ENCODE data around the gene MAGI2.

DNA sequence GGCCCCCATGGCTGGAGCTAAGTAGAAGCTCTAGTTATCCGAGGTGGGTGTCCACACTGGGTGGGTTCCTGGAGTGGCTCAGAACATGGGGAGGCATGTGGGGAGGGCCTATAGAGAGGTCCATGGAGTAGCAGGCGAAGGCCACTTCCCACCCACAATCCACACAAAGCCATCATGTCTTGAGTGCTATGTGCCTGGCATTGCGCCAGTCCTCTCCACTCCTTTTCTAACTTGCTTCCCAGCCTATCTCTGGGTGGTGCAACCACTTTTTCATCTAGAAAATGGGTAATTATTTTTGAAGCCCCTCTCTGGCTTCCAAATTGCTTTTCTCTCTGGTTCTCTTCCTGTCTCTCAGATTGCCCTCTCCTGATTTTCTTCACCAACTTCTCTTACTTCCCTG is 1391.3 kb downstream of the MAGI2 start:
- TF ChIP-seq, protein P1, sequence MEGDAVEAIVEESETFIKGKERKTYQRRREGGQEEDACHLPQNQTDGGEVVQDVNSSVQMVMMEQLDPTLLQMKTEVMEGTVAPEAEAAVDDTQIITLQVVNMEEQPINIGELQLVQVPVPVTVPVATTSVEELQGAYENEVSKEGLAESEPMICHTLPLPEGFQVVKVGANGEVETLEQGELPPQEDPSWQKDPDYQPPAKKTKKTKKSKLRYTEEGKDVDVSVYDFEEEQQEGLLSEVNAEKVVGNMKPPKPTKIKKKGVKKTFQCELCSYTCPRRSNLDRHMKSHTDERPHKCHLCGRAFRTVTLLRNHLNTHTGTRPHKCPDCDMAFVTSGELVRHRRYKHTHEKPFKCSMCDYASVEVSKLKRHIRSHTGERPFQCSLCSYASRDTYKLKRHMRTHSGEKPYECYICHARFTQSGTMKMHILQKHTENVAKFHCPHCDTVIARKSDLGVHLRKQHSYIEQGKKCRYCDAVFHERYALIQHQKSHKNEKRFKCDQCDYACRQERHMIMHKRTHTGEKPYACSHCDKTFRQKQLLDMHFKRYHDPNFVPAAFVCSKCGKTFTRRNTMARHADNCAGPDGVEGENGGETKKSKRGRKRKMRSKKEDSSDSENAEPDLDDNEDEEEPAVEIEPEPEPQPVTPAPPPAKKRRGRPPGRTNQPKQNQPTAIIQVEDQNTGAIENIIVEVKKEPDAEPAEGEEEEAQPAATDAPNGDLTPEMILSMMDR (conservative IDR thresholded peaks at IDR 0.05; ENCODE audit: low read length), result no peak
- TF ChIP-seq EZH2phosphoT487 (IDR thresholded peaks at IDR 0.05; ENCODE audit: borderline replicate concordance, low read depth, low read length), result no peak
